GM12801 (cell line): Measurements from ENCODE around the gene TRIM75.

ENCODE experiments used
- CTCF ChIP-seq: IDR thresholded peaks from one replicate; pipeline ENCODE4 v1.5.1; 2011; ENCODE audit warnings: control low read depth; ENCODE audit not compliant: insufficient read length; ENCODE audit errors: extremely low read depth

Gene TRIM75

GRCh38 chr4:165055601-165056000 lies 1.9 kb downstream of the TRIM75 start:
- no peak for TF ChIP-seq CTCF

GRCh38 chr4:165058666-165059065 lies 5.0 kb downstream of the TRIM75 start:
- no peak for TF ChIP-seq CTCF

- no peak for TF ChIP-seq CTCF
Measured at GRCh38 chr4:165059386-165059785, 5.7 kb downstream of the TRIM75 start.

GRCh38 chr4:165060938-165061337 lies 7.3 kb downstream of the TRIM75 start:
- TF ChIP-seq CTCF: no peak

GRCh38 chr4:165070560-165070959 lies 16.9 kb downstream of the TRIM75 start:
- no peak for TF ChIP-seq CTCF

- TF ChIP-seq CTCF: no peak
Measured at GRCh38 chr4:165077034-165077578, 23.4 kb downstream of the TRIM75 start.

- TF ChIP-seq CTCF: no peak
Measured at GRCh38 chr4:165079476-165079875, 25.8 kb downstream of the TRIM75 start.
